Breast epithelium (tissue), 4 donors: ENCODE measurements around the gene LMO3. TPM values are rescaled to one million over a fixed set of nuclear protein-coding genes. Genes with fewer than 3 reads are reported as not detected.

ENCODE experiments used
- DNase-seq, 2 donors: peaks; one replicate each; pipeline ENCODE4 v3.0.0-alpha.2; 2019; ENCODE audit warnings: low spot score in 2 of 2
- H3K27ac ChIP-seq, 2 donors: fragments of 200-600 bp; sonication (generic) in 1 of 2; one replicate each; pipeline ENCODE4 v1.5.1; 2016 to 2019; ENCODE audit warnings: mild to moderate bottlenecking in 1 of 2
- H3K27me3 ChIP-seq, 2 donors: fragments of 200-600 bp; sonication (generic) in 1 of 2; one replicate each; pipeline versions ENCODE4 v1.5.1 to v1.6.0; 2017 to 2019; ENCODE audit warnings: control low read depth in 1 of 2, mild to moderate bottlenecking in 1 of 2
- H3K36me3 ChIP-seq: fragments of 200-600 bp; one replicate; pipeline ENCODE4 v1.5.1; 2019
- H3K4me1 ChIP-seq, 2 donors: fragments of 200-600 bp; sonication (generic); one replicate each; pipeline ENCODE4 v1.5.1; 2016 to 2019; ENCODE audit warnings: control low read depth in 1 of 2
- H3K4me3 ChIP-seq, 3 donors: fragments of 200-600 bp; sonication (generic); 1 replicate in 2 of 3; 2 replicates in 1 of 3; pipeline ENCODE4 v1.5.1; 2016 to 2019; ENCODE audit warnings: mild to moderate bottlenecking in 3 of 3, moderate library complexity in 2 of 3
- H3K9me3 ChIP-seq, 2 donors: fragments of 200-600 bp; sonication (generic) in 1 of 2; one replicate each; pipeline ENCODE4 v1.5.1; 2016 to 2019; ENCODE audit warnings: control low read depth in 1 of 2
- POLR2A ChIP-seq: fragments of 450-650 bp; IDR thresholded peaks from one replicate; pipeline ENCODE4 v1.6.1; 2016; ENCODE audit warnings: antibody characterized with exemption, mild to moderate bottlenecking, moderate library complexity
- POLR2AphosphoS5 ChIP-seq, 3 donors: sonication (generic); formaldehyde crosslinking; IDR thresholded peaks; one replicate each; pipeline ENCODE4 v1.6.1; 2017; ENCODE audit warnings: antibody characterized with exemption in 3 of 3
- intact Hi-C: fragments of 100-400 bp; cut with DNase I; formaldehyde crosslinking; loops from one replicate; pipeline ENCODE4 v1.15.1; 2023; ENCODE audit warnings: low total_unique reads
- total RNA-seq, 3 donors: library from RNA; depleted of rRNA; stranded (reverse); fragments of >200 nt; gene quantifications; one replicate each; pipeline ENCODE4 v1.1.0, GENCODE V29; 2016
- TF ChIP-seq, protein P1 (sequence below), 3 donors: fragments of 450-650 bp; IDR thresholded peaks; one replicate each; pipeline ENCODE4 v1.5.1; 2016 to 2017; ENCODE audit warnings: antibody characterized with exemption in 3 of 3, mild to moderate bottlenecking in 3 of 3, moderate library complexity in 3 of 3

The LMO3 gene
- total RNA-seq, 3 donors from 2014 or later = 6.9 to 56.3 (median 16.5) TPM

DNA sequence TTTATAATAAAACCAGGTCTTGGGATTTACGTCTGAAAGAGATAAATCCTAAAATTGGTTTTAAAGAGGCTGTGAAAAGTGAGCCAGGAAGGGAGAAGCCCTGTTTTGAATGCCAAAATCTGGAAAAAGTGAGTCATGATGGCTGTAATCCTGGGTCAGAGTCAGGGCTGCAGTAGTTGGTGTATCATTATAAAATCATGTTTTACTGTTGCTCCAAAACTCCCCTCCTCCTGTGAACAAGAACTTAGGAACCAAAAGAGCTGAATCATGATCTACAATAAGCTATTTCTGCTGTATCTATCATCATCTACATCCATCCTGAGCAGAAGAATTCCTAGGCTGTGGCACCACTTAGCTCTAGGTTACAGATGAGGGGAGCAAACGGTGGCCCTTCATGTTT lies 79.3 kb downstream of the LMO3 start:
- DNase-seq = no peak
- no peak for TF ChIP-seq POLR2AphosphoS5 (IDR thresholded peaks at IDR 0.05)
- TF ChIP-seq, protein P1, sequence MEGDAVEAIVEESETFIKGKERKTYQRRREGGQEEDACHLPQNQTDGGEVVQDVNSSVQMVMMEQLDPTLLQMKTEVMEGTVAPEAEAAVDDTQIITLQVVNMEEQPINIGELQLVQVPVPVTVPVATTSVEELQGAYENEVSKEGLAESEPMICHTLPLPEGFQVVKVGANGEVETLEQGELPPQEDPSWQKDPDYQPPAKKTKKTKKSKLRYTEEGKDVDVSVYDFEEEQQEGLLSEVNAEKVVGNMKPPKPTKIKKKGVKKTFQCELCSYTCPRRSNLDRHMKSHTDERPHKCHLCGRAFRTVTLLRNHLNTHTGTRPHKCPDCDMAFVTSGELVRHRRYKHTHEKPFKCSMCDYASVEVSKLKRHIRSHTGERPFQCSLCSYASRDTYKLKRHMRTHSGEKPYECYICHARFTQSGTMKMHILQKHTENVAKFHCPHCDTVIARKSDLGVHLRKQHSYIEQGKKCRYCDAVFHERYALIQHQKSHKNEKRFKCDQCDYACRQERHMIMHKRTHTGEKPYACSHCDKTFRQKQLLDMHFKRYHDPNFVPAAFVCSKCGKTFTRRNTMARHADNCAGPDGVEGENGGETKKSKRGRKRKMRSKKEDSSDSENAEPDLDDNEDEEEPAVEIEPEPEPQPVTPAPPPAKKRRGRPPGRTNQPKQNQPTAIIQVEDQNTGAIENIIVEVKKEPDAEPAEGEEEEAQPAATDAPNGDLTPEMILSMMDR (IDR thresholded peaks at IDR 0.05) = no peak
- TF ChIP-seq POLR2A = no peak
- H3K4me1 ChIP-seq = no peaks in the 10 kb centered on the region
- H3K27ac ChIP-seq = no peak overlapping the region
- no peaks in the 10 kb centered on the region for H3K36me3 ChIP-seq
- no peaks in the 10 kb centered on the region for H3K9me3 ChIP-seq
- no peaks in the 10 kb centered on the region for H3K27me3 ChIP-seq
- intact Hi-C loops = no loop called here
- H3K4me3 ChIP-seq = no peak overlapping the region

DNA sequence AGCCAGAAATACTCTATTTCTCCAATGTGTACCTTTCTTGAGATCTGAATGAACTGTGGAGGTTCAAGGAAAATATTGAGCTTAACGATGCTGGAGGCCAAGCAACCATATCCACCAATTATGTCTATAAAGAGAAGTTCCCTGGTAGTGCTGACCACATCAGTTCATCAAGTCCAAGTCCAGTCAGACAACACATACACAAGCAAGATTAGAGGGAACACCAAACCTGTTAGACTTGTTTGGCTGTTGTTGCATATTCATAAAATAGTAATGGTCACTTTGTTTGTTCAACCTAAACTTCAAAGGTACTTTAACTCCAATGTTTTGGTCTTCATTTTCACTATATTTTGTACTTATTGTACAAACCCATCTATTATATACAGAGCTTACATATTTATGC lies 81.6 kb downstream of the LMO3 start:
- Histone ChIP-seq H3K4me1 (no peaks in the 10 kb centered on the region), H3K36me3 (no peaks in the 10 kb centered on the region), H3K4me3 (no peak overlapping the region), H3K27ac (no peak overlapping the region), H3K27me3 (no peaks in the 10 kb centered on the region), H3K9me3 (no peaks in the 10 kb centered on the region)
- DNase-seq = no peak
- TF ChIP-seq POLR2AphosphoS5 (IDR thresholded peaks at IDR 0.05) (no peak), POLR2A (no peak)
- TF ChIP-seq, protein P1 (IDR thresholded peaks at IDR 0.05) = no peak
- intact Hi-C loops = no loop called here

DNA sequence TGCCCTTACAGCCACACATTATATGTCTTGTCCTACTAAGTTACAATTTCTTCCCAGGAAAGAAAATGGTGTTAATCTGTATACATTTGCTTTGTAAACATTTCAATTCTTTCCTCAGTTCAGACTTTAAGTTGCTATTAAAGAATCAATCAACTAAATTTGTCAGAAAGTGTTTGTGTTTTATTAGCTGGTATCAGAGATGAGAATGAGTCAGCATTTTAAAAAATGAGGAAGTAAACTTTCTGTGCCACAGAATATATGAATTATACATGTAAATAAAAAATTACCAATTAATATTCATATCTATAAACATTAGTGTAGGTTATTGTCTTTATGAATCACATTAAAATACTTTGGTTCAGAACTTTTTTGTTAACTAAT lies 82.0 kb downstream of the LMO3 start:
- Histone ChIP-seq H3K27me3 (no peaks in the 10 kb centered on the region), H3K4me1 (no peaks in the 10 kb centered on the region), H3K36me3 (no peaks in the 10 kb centered on the region), H3K9me3 (no peaks in the 10 kb centered on the region), H3K4me3 (no peak overlapping the region), H3K27ac (no peak overlapping the region)
- DNase-seq = no peak
- intact Hi-C loops = no loop called here
- TF ChIP-seq POLR2AphosphoS5 (IDR thresholded peaks at IDR 0.05) (no peak), POLR2A (no peak)
- TF ChIP-seq, protein P1 (IDR thresholded peaks at IDR 0.05) = no peak

DNA sequence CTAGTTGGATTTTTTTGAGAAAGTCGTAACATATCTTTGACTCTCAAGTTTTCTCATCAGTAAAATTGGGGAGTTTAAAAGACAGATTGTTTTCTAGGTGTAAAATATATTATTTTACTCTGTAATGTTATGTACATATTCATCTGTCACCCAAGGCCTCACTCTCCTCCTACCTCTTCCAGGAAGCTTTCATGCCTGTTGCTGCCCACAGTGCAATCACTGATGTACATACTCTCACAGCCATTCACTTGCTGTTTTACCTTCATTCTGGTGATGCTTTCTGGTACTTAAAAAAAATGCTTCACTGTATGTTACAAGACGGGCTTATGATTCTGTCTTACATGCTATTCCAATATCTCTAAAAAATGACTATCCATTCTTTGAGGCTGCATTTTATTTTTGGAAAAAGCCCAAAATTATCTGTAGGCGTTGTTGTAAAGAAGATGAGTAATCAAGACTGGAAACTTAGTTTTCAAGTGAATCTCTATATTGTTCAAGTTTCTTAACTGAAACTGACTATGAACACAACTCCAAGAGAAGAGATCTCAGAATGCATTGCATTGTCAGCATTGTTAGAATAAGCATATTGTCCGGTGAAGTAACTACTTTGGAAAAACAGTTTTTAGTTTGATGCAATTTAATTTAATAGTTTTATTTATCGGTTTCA lies 82.5 kb downstream of the LMO3 start:
- intact Hi-C loops = no loop called here
- no peak overlapping the region for H3K4me3 ChIP-seq
- no peak overlapping the region for H3K27ac ChIP-seq
- no peaks in the 10 kb centered on the region for H3K4me1 ChIP-seq
- no peaks in the 10 kb centered on the region for H3K27me3 ChIP-seq
- H3K36me3 ChIP-seq = no peaks in the 10 kb centered on the region
- TF ChIP-seq, protein P1 (IDR thresholded peaks at IDR 0.05) = no peak
- no peak for TF ChIP-seq POLR2AphosphoS5 (IDR thresholded peaks at IDR 0.05)
- no peak for TF ChIP-seq POLR2A
- no peak for DNase-seq
- H3K9me3 ChIP-seq = no peaks in the 10 kb centered on the region

DNA sequence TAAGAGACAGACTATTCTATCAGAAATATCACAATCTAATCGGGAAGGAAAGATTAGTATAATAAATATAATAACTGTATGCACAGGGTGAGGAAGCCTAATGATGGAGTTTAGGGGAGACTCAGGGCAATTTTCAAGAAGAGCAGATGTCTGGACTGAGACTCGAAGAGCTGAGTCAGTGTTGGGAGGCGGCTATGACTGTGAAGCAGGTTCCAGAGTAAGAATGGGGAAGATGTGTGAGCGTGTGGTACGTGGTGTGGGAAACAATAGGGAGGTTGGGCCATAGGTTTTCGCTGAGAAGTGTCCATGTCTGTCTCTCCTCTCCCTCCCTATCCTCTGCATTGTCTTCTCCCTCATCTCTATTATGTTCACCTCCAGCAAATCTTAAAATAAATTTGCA lies 85.6 kb downstream of the LMO3 start:
- Histone ChIP-seq H3K4me3 (no peak overlapping the region), H3K36me3 (no peaks in the 10 kb centered on the region), H3K9me3 (no peaks in the 10 kb centered on the region), H3K27ac (no peak overlapping the region), H3K27me3 (no peaks in the 10 kb centered on the region), H3K4me1 (no peaks in the 10 kb centered on the region)
- intact Hi-C loops = no loop called here
- no peak for DNase-seq
- TF ChIP-seq, protein P1 (IDR thresholded peaks at IDR 0.05) = no peak
- TF ChIP-seq POLR2A = no peak
- no peak for TF ChIP-seq POLR2AphosphoS5 (IDR thresholded peaks at IDR 0.05)
